ENCODE data around the gene MTHFD2.

DNA sequence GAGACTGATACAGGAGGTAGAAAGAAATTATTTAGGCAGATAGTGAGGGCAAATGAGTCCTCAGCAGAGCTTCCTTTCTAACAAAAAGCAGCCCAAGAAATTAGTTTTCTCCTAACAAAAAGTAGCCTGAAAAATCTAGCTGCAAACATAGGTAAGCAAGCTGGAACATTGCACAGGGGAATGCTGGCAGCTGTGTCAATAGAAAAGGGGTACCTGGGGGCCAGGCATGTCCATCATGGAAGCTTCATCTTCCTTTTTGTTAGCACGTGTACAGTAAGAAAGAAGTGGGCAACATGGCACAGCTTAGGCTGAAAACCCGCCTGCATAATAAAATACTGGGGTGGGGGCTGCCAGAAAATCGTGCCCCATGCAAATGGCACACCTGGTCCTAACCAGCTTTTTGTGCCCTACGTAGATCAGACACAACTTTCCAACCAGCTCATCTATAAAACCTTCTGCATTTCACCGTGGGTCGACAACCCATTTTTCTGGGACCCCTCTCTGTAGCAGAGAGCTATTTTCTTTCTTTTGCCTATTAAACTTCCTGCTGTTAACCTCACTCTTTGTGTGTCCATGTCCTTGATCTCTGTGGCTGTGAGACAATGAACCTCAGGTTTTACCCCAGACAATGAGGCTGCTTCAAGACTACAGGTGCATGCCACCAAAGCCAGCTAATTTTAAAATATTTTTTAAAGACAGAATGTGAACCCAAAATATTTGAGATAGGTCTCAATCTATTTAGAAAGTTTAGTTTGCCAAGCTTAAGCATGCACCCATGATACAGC is 6.6 kb upstream of the MTHFD2 start:
- TF ChIP-seq POLR2A (IDR thresholded peaks at IDR 0.05; ENCODE audit: low read depth, low read length) (no peak), POLR2AphosphoS5 (IDR thresholded peaks at IDR 0.05; ENCODE audit: low read depth, low read length) (no peak), TAF1 (IDR thresholded peaks at IDR 0.05; ENCODE audit: low read depth, low read length) (no peak), SPI1 (IDR thresholded peaks at IDR 0.05; ENCODE audit: low read depth, low read length) (no peak), POU2F2 (IDR thresholded peaks at IDR 0.05; ENCODE audit: low read depth, low read length) (no peak), PAX5 (IDR thresholded peaks at IDR 0.05; ENCODE audit: insufficient read depth, low read length, severe bottlenecking) (no peak)
